ENCODE measurements around the gene GRIN2C.

GRIN2C gene

GRCh38 chr17:74803388-74803930, 56.2 kb downstream of the GRIN2C start:
- no peak overlapping the region for H3K4me3 ChIP-seq (ENCODE audit: low read depth in 1 of 2, low read length in 2 of 2)
- H3K79me2 ChIP-seq (ENCODE audit: insufficient read depth, low read length): no peaks in the 10 kb centered on the region
- peaks cover 6% of the 10 kb centered on the region for H4K20me1 ChIP-seq (ENCODE audit: insufficient read depth, low read length)
- no peaks in the 10 kb centered on the region for H3K9me3 ChIP-seq (ENCODE audit: insufficient read depth, low read length, severe bottlenecking)
- H3K9ac ChIP-seq (ENCODE audit: low read depth, low read length): no peak overlapping the region
- no peak overlapping the region for H3K27ac ChIP-seq (ENCODE audit: low read length)
- no peak overlapping the region for H3K4me2 ChIP-seq (ENCODE audit: insufficient read depth, low read length)
- no peaks in the 10 kb centered on the region for H3K27me3 ChIP-seq (ENCODE audit: insufficient read depth, low read length, poor library complexity)
- no peak for TF ChIP-seq EZH2 (IDR thresholded peaks at IDR 0.05; ENCODE audit: borderline replicate concordance, low read depth, low read length, severe bottlenecking)
- no peak for TF ChIP-seq CTCF (IDR thresholded peaks at IDR 0.05; ENCODE audit: borderline replicate concordance, extremely low read depth, low read length, poor library complexity, severe bottlenecking)
- no peak for ATAC-seq (ENCODE audit: insufficient read depth, low read depth)
- H3K36me3 ChIP-seq (ENCODE audit: insufficient read depth, low read length): peaks cover 33% of the 10 kb centered on the region
- no peak for DNase-seq
- no peak overlapping the region for H2AFZ ChIP-seq (ENCODE audit: low read depth, low read length)
- H3K4me1 ChIP-seq (ENCODE audit: insufficient read depth, low read length): no peaks in the 10 kb centered on the region

- DNase-seq: no peak
- TF ChIP-seq EZH2 (IDR thresholded peaks at IDR 0.05; ENCODE audit: borderline replicate concordance, low read depth, low read length, severe bottlenecking): no peak
- H3K4me2 ChIP-seq (ENCODE audit: insufficient read depth, low read length): no peak overlapping the region
- H3K9ac ChIP-seq (ENCODE audit: low read depth, low read length): no peak overlapping the region
- no peaks in the 10 kb centered on the region for H3K27me3 ChIP-seq (ENCODE audit: insufficient read depth, low read length, poor library complexity)
- no peaks in the 10 kb centered on the region for H3K4me1 ChIP-seq (ENCODE audit: insufficient read depth, low read length)
- no peak overlapping the region for H2AFZ ChIP-seq (ENCODE audit: low read depth, low read length)
- H4K20me1 ChIP-seq (ENCODE audit: insufficient read depth, low read length): no peaks in the 10 kb centered on the region; the same call in none of the 2 replicates
- H3K9me3 ChIP-seq (ENCODE audit: insufficient read depth, low read length, severe bottlenecking): no peaks in the 10 kb centered on the region
- ATAC-seq (ENCODE audit: insufficient read depth, low read depth): no peak
- H3K27ac ChIP-seq (ENCODE audit: low read length): no peak overlapping the region
- H3K36me3 ChIP-seq (ENCODE audit: insufficient read depth, low read length): peaks cover 38% of the 10 kb centered on the region
- H3K4me3 ChIP-seq (ENCODE audit: low read depth in 1 of 2, low read length in 2 of 2): no peak overlapping the region
- no peaks in the 10 kb centered on the region for H3K79me2 ChIP-seq (ENCODE audit: insufficient read depth, low read length)
Measured at GRCh38 chr17:74801896-74802295, 57.8 kb downstream of the GRIN2C start.

GRCh38 chr17:74800531-74800930, 59.2 kb downstream of the GRIN2C start:
- Histone ChIP-seq H3K4me3 (ENCODE audit: low read depth in 1 of 2, low read length in 2 of 2) (no peak overlapping the region), H3K4me2 (ENCODE audit: insufficient read depth, low read length) (no peak overlapping the region), H3K27ac (ENCODE audit: low read length) (no peak overlapping the region), H3K27me3 (ENCODE audit: insufficient read depth, low read length, poor library complexity) (no peaks in the 10 kb centered on the region), H3K9me3 (ENCODE audit: insufficient read depth, low read length, severe bottlenecking) (no peaks in the 10 kb centered on the region), H3K9ac (ENCODE audit: low read depth, low read length) (no peak overlapping the region), H3K4me1 (ENCODE audit: insufficient read depth, low read length) (no peaks in the 10 kb centered on the region), H2AFZ (ENCODE audit: low read depth, low read length) (no peak overlapping the region), H3K79me2 (ENCODE audit: insufficient read depth, low read length) (no peaks in the 10 kb centered on the region), H3K36me3 (ENCODE audit: insufficient read depth, low read length) (peaks cover 42% of the 10 kb centered on the region), H4K20me1 (ENCODE audit: insufficient read depth, low read length) (no peaks in the 10 kb centered on the region; the same call in none of the 2 replicates)
- ATAC-seq (ENCODE audit: insufficient read depth, low read depth): no peak
- no peak for TF ChIP-seq EZH2 (IDR thresholded peaks at IDR 0.05; ENCODE audit: borderline replicate concordance, low read depth, low read length, severe bottlenecking)
- TF ChIP-seq CTCF (IDR thresholded peaks at IDR 0.05; ENCODE audit: borderline replicate concordance, extremely low read depth, low read length, poor library complexity, severe bottlenecking): no peak
- DNase-seq: no peak

- no peak for ATAC-seq (ENCODE audit: insufficient read depth, low read depth)
- Histone ChIP-seq H3K27ac (ENCODE audit: low read length) (no peak overlapping the region), H3K4me2 (ENCODE audit: insufficient read depth, low read length) (no peak overlapping the region), H3K9me3 (ENCODE audit: insufficient read depth, low read length, severe bottlenecking) (no peaks in the 10 kb centered on the region), H3K4me1 (ENCODE audit: insufficient read depth, low read length) (no peaks in the 10 kb centered on the region), H3K79me2 (ENCODE audit: insufficient read depth, low read length) (no peaks in the 10 kb centered on the region), H3K27me3 (ENCODE audit: insufficient read depth, low read length, poor library complexity) (no peaks in the 10 kb centered on the region), H4K20me1 (ENCODE audit: insufficient read depth, low read length) (no peaks in the 10 kb centered on the region; the same call in 1 of the 2 replicates), H3K9ac (ENCODE audit: low read depth, low read length) (no peak overlapping the region), H2AFZ (ENCODE audit: low read depth, low read length) (no peak overlapping the region), H3K4me3 (ENCODE audit: low read depth in 1 of 2, low read length in 2 of 2) (no peak overlapping the region), H3K36me3 (ENCODE audit: insufficient read depth, low read length) (peaks cover 46% of the 10 kb centered on the region)
- DNase-seq: no peak
- TF ChIP-seq EZH2 (IDR thresholded peaks at IDR 0.05; ENCODE audit: borderline replicate concordance, low read depth, low read length, severe bottlenecking) (no peak), CTCF (IDR thresholded peaks at IDR 0.05; ENCODE audit: borderline replicate concordance, extremely low read depth, low read length, poor library complexity, severe bottlenecking) (no peak)
Measured at GRCh38 chr17:74799097-74799496, 60.6 kb downstream of the GRIN2C start.

All from DND-41 (cell line).